Measurements from ENCODE around the gene CRYGN.

The CRYGN gene

GRCh38 chr7:151399305-151399601 lies 40.7 kb downstream of the CRYGN start:
- peaks cover 0 to 14% of the 10 kb centered on the region in 2 donors for H3K4me1 ChIP-seq (ENCODE audit: control insufficient read depth in 2 of 2, insufficient read depth in 1 of 2, low read depth in 1 of 2, low read length in 2 of 2)

GRCh38 chr7:151398446-151399304 lies 41.3 kb downstream of the CRYGN start:
- Histone ChIP-seq H3K79me1 (ENCODE audit: low read depth, low read length) (no peaks in the 10 kb centered on the region), H3K9me3 (replicated peaks in 1 of 2; ENCODE audit: control insufficient read depth in 2 of 2, insufficient read depth in 1 of 2, low read depth in 1 of 2, low read length in 2 of 2) (peaks cover 0 to 7% of the 10 kb centered on the region in 2 donors), H3K18ac (ENCODE audit: low read length) (peak overlapping the region; percentile 9), H4K8ac (ENCODE audit: low read depth, low read length) (no peak overlapping the region), H3K4ac (ENCODE audit: low read length) (no peak overlapping the region), H2BK5ac (ENCODE audit: low read length) (no peak overlapping the region), H2BK120ac (ENCODE audit: low read depth, low read length) (no peak overlapping the region), H3K27me3 (ENCODE audit: control insufficient read depth in 3 of 3, insufficient read depth in 3 of 3, low read depth in 1 of 3, low read length in 3 of 3) (peaks cover 0 to 2% (median 0%) of the 10 kb centered on the region in 3 experiments), H3K36me3 (replicated peaks in 1 of 2; ENCODE audit: control insufficient read depth in 2 of 2, insufficient read depth in 2 of 2, low read length in 2 of 2) (peaks cover 13 to 18% of the 10 kb centered on the region in 2 donors), H3K14ac (ENCODE audit: low read length) (no peak overlapping the region), H2BK15ac (ENCODE audit: low read length) (no peak overlapping the region), H3K4me3 (ENCODE audit: low read length in 2 of 2) (no peak overlapping the region), H2AK5ac (ENCODE audit: low read depth, low read length) (no peak overlapping the region), H3K23ac (ENCODE audit: low read depth, low read length, poor library complexity) (peak overlapping the region; percentile 50), H3K4me2 (ENCODE audit: insufficient read depth, low read length, poor library complexity, severe bottlenecking) (no peak overlapping the region), H2BK12ac (ENCODE audit: low read length) (no peak overlapping the region), H3K9ac (ENCODE audit: low read depth, low read length, poor library complexity) (no peak overlapping the region), H3K27ac (replicated peaks; ENCODE audit: low read length) (no peak overlapping the region), H4K91ac (ENCODE audit: low read depth, low read length, poor library complexity) (no peak overlapping the region), H3K4me1 (ENCODE audit: control insufficient read depth in 2 of 2, insufficient read depth in 1 of 2, low read depth in 1 of 2, low read length in 2 of 2) (peaks cover 0 to 16% of the 10 kb centered on the region in 2 donors), H2AFZ (ENCODE audit: low read length) (no peak overlapping the region)
- no peak for DNase-seq (ENCODE audit: low spot score)
- 100% methylated on average over 3 to 4 of the region's 19 CpGs for WGBS, 2 donors (ENCODE audit: extremely low coverage in 2 of 2, insufficient read length in 2 of 2, insufficient replicate concordance in 1 of 2)

More at GRCh38 chr7:151399305-151399601, 40.7 kb downstream of the CRYGN start:
- Histone ChIP-seq H2BK5ac (ENCODE audit: low read length) (no peak overlapping the region), H2BK120ac (ENCODE audit: low read depth, low read length) (no peak overlapping the region), H3K4ac (ENCODE audit: low read length) (no peak overlapping the region), H2BK15ac (ENCODE audit: low read length) (no peak overlapping the region), H3K27me3 (ENCODE audit: control insufficient read depth in 3 of 3, insufficient read depth in 3 of 3, low read depth in 1 of 3, low read length in 3 of 3) (peaks cover 0 to 2% (median 0%) of the 10 kb centered on the region in 3 experiments), H2AK5ac (ENCODE audit: low read depth, low read length) (no peak overlapping the region), H3K36me3 (replicated peaks in 1 of 2; ENCODE audit: control insufficient read depth in 2 of 2, insufficient read depth in 2 of 2, low read length in 2 of 2) (peaks cover 13 to 18% of the 10 kb centered on the region in 2 donors), H3K4me3 (ENCODE audit: low read length in 2 of 2) (no peak overlapping the region), H3K4me2 (ENCODE audit: insufficient read depth, low read length, poor library complexity, severe bottlenecking) (no peak overlapping the region), H4K91ac (ENCODE audit: low read depth, low read length, poor library complexity) (no peak overlapping the region), H3K27ac (replicated peaks; ENCODE audit: low read length) (no peak overlapping the region), H3K9me3 (replicated peaks in 1 of 2; ENCODE audit: control insufficient read depth in 2 of 2, insufficient read depth in 1 of 2, low read depth in 1 of 2, low read length in 2 of 2) (peaks cover 0 to 7% of the 10 kb centered on the region in 2 donors), H3K23ac (ENCODE audit: low read depth, low read length, poor library complexity) (peak overlapping the region; percentile 50), H3K18ac (ENCODE audit: low read length) (peak overlapping the region; percentile 9), H3K79me1 (ENCODE audit: low read depth, low read length) (no peaks in the 10 kb centered on the region), H2AFZ (ENCODE audit: low read length) (no peak overlapping the region), H2BK12ac (ENCODE audit: low read length) (no peak overlapping the region), H3K9ac (ENCODE audit: low read depth, low read length, poor library complexity) (no peak overlapping the region), H3K14ac (ENCODE audit: low read length) (no peak overlapping the region), H4K8ac (ENCODE audit: low read depth, low read length) (no peak overlapping the region)
- DNase-seq (ENCODE audit: low spot score) = no peak
- no CpG with 5 or more reads among the region's 7 CpGs for WGBS, 2 donors (ENCODE audit: extremely low coverage in 2 of 2, insufficient read length in 2 of 2, insufficient replicate concordance in 1 of 2)

- no peak overlapping the region for H2BK12ac ChIP-seq (ENCODE audit: low read length)
- H3K18ac ChIP-seq (ENCODE audit: low read length) = no peak overlapping the region
- H2AFZ ChIP-seq (ENCODE audit: low read length) = no peak overlapping the region
- H3K36me3 ChIP-seq (replicated peaks in 1 of 2; ENCODE audit: control insufficient read depth in 2 of 2, insufficient read depth in 2 of 2, low read length in 2 of 2) = peaks cover 16 to 20% of the 10 kb centered on the region in 2 donors
- H4K8ac ChIP-seq (ENCODE audit: low read depth, low read length) = no peak overlapping the region
- no peak overlapping the region for H2BK5ac ChIP-seq (ENCODE audit: low read length)
- H3K23ac ChIP-seq (ENCODE audit: low read depth, low read length, poor library complexity) = no peak overlapping the region
- WGBS, 2 donors (ENCODE audit: extremely low coverage in 2 of 2, insufficient read length in 2 of 2, insufficient replicate concordance in 1 of 2) = no CpG with 5 or more reads among the region's 13 CpGs
- no peak overlapping the region for H4K91ac ChIP-seq (ENCODE audit: low read depth, low read length, poor library complexity)
- H3K9ac ChIP-seq (ENCODE audit: low read depth, low read length, poor library complexity) = no peak overlapping the region
- peaks cover 0 to 28% of the 10 kb centered on the region in 2 donors for H3K4me1 ChIP-seq (ENCODE audit: control insufficient read depth in 2 of 2, insufficient read depth in 1 of 2, low read depth in 1 of 2, low read length in 2 of 2)
- H3K79me1 ChIP-seq (ENCODE audit: low read depth, low read length) = no peaks in the 10 kb centered on the region
- no peak overlapping the region for H3K4ac ChIP-seq (ENCODE audit: low read length)
- DNase-seq (ENCODE audit: low spot score) = no peak
- H3K27ac ChIP-seq (replicated peaks; ENCODE audit: low read length) = no peak overlapping the region
- H3K4me3 ChIP-seq (ENCODE audit: low read length in 2 of 2) = no peak overlapping the region
- H2BK15ac ChIP-seq (ENCODE audit: low read length) = no peak overlapping the region
- peaks cover 0 to 2% (median 0%) of the 10 kb centered on the region in 3 experiments for H3K27me3 ChIP-seq (ENCODE audit: control insufficient read depth in 3 of 3, insufficient read depth in 3 of 3, low read depth in 1 of 3, low read length in 3 of 3)
- no peak overlapping the region for H2AK5ac ChIP-seq (ENCODE audit: low read depth, low read length)
- peaks cover 0 to 7% of the 10 kb centered on the region in 2 donors for H3K9me3 ChIP-seq (replicated peaks in 1 of 2; ENCODE audit: control insufficient read depth in 2 of 2, insufficient read depth in 1 of 2, low read depth in 1 of 2, low read length in 2 of 2)
- no peak overlapping the region for H3K4me2 ChIP-seq (ENCODE audit: insufficient read depth, low read length, poor library complexity, severe bottlenecking)
- H2BK120ac ChIP-seq (ENCODE audit: low read depth, low read length) = no peak overlapping the region
- no peak overlapping the region for H3K14ac ChIP-seq (ENCODE audit: low read length)
Observed at GRCh38 chr7:151397026-151397425, 42.9 kb downstream of the CRYGN start.

- no CpG with 5 or more reads among the region's 10 CpGs for WGBS, 2 donors (ENCODE audit: extremely low coverage in 2 of 2, insufficient read length in 2 of 2, insufficient replicate concordance in 1 of 2)
- Histone ChIP-seq H2AFZ (ENCODE audit: low read length) (no peak overlapping the region), H2BK5ac (ENCODE audit: low read length) (no peak overlapping the region), H3K4ac (ENCODE audit: low read length) (no peak overlapping the region), H3K9me3 (replicated peaks in 1 of 2; ENCODE audit: control insufficient read depth in 2 of 2, insufficient read depth in 1 of 2, low read depth in 1 of 2, low read length in 2 of 2) (peaks cover 0 to 7% of the 10 kb centered on the region in 2 donors), H3K79me1 (ENCODE audit: low read depth, low read length) (no peaks in the 10 kb centered on the region), H2BK15ac (ENCODE audit: low read length) (no peak overlapping the region), H3K27ac (replicated peaks; ENCODE audit: low read length) (no peak overlapping the region), H3K23ac (ENCODE audit: low read depth, low read length, poor library complexity) (peak overlapping the region; percentile 25), H3K9ac (ENCODE audit: low read depth, low read length, poor library complexity) (no peak overlapping the region), H3K4me3 (ENCODE audit: low read length in 2 of 2) (no peak overlapping the region), H4K91ac (ENCODE audit: low read depth, low read length, poor library complexity) (no peak overlapping the region), H3K36me3 (replicated peaks in 1 of 2; ENCODE audit: control insufficient read depth in 2 of 2, insufficient read depth in 2 of 2, low read length in 2 of 2) (peaks cover 16 to 20% of the 10 kb centered on the region in 2 donors), H2BK12ac (ENCODE audit: low read length) (no peak overlapping the region), H2AK5ac (ENCODE audit: low read depth, low read length) (peak overlapping the region; percentile 29), H3K14ac (ENCODE audit: low read length) (no peak overlapping the region), H3K27me3 (ENCODE audit: control insufficient read depth in 3 of 3, insufficient read depth in 3 of 3, low read depth in 1 of 3, low read length in 3 of 3) (peaks cover 0 to 2% (median 0%) of the 10 kb centered on the region in 3 experiments), H3K18ac (ENCODE audit: low read length) (peak overlapping the region; percentile 72), H2BK120ac (ENCODE audit: low read depth, low read length) (no peak overlapping the region), H4K8ac (ENCODE audit: low read depth, low read length) (no peak overlapping the region), H3K4me1 (ENCODE audit: control insufficient read depth in 2 of 2, insufficient read depth in 1 of 2, low read depth in 1 of 2, low read length in 2 of 2) (peaks cover 0 to 28% of the 10 kb centered on the region in 2 donors), H3K4me2 (ENCODE audit: insufficient read depth, low read length, poor library complexity, severe bottlenecking) (no peak overlapping the region)
- no peak for DNase-seq (ENCODE audit: low spot score)
Observed at GRCh38 chr7:151396328-151396970, 43.5 kb downstream of the CRYGN start.
